ENCODE data around the gene POU2F3. TPM values are rescaled to one million over a fixed set of nuclear protein-coding genes. Genes with fewer than 3 reads are reported as not detected.
A peak's percentile ranks its signal among the peaks of the same experiment; 100 is the strongest.

The POU2F3 gene
- total RNA-seq, 1 experiment from 2014 or later = not detected

GRCh38 chr11:120352405-120352804 lies 112.5 kb downstream of the POU2F3 start:
- TF ChIP-seq TCF7L2 (IDR thresholded peaks at IDR 0.05; ENCODE audit: low read depth, low read length) = no peak
- TF ChIP-seq SIN3A (IDR thresholded peaks at IDR 0.05; ENCODE audit: borderline replicate concordance, insufficient read depth, low read depth, low read length) = no peak
- no peak for TF ChIP-seq POLR2AphosphoS5 (IDR thresholded peaks at IDR 0.05; ENCODE audit: low read depth, low read length)
- TF ChIP-seq REST (IDR thresholded peaks at IDR 0.05; ENCODE audit: insufficient read depth in 1 of 2, low read depth in 2 of 2, low read length in 1 of 2) = no peak
- in situ Hi-C loops (cut with HindIII; ENCODE audit: low pct_unique_long_range_greater_than_20kb, low sequenced_read_pairs) (no loop called here), intact Hi-C loops (cut with micrococcal nuclease; ENCODE audit: unreplicated experiment) (no loop called here)
- DNase-seq (ENCODE audit: low read depth, low spot score) = no peak
- H3K4me3 ChIP-seq (ENCODE audit: low read depth in 2 of 2, low read length in 2 of 2) = no peak overlapping the region
- CTCF ChIA-PET = no interaction called here
- no peak for ATAC-seq
- H3K27ac ChIP-seq (ENCODE audit: low read length) = no peak overlapping the region
- POLR2A ChIA-PET = no interaction called here
- peaks cover 40% of the 10 kb centered on the region for H3K4me1 ChIP-seq (ENCODE audit: control insufficient read depth, insufficient read depth, low read length)
- no peaks in the 10 kb centered on the region for H3K36me3 ChIP-seq (ENCODE audit: control insufficient read depth, insufficient read depth, low read length)
- no peaks in the 10 kb centered on the region for H3K27me3 ChIP-seq (ENCODE audit: control insufficient read depth, insufficient read depth, low read length)
- no peaks in the 10 kb centered on the region for H3K9me3 ChIP-seq (ENCODE audit: control insufficient read depth, insufficient read depth, low read depth, low read length)
- BruUV-seq (replicated peaks) = no TSS peak

GRCh38 chr11:120354068-120354467 lies 114.1 kb downstream of the POU2F3 start:
- Histone ChIP-seq H3K4me3 (ENCODE audit: low read depth in 2 of 2, low read length in 2 of 2) (no peak overlapping the region), H3K27ac (ENCODE audit: low read length) (no peak overlapping the region; the same call in 1 of the 2 replicates), H3K36me3 (ENCODE audit: control insufficient read depth, insufficient read depth, low read length) (no peaks in the 10 kb centered on the region), H3K27me3 (ENCODE audit: control insufficient read depth, insufficient read depth, low read length) (no peaks in the 10 kb centered on the region), H3K4me1 (ENCODE audit: control insufficient read depth, insufficient read depth, low read length) (peaks cover 32% of the 10 kb centered on the region), H3K9me3 (ENCODE audit: control insufficient read depth, insufficient read depth, low read depth, low read length) (no peaks in the 10 kb centered on the region)
- DNase-seq (ENCODE audit: low read depth, low spot score) = no peak
- CTCF ChIA-PET = no interaction called here
- BruUV-seq (replicated peaks) = no TSS peak
- intact Hi-C loops (cut with micrococcal nuclease; ENCODE audit: unreplicated experiment) (no loop called here), in situ Hi-C loops (cut with HindIII; ENCODE audit: low pct_unique_long_range_greater_than_20kb, low sequenced_read_pairs) (no loop called here)
- peak; percentile 57 for ATAC-seq
- POLR2A ChIA-PET = no interaction called here
- no peak for TF ChIP-seq CTCF (IDR thresholded peaks at IDR 0.05)
- no peak for TF ChIP-seq SIN3A (IDR thresholded peaks at IDR 0.05; ENCODE audit: borderline replicate concordance, insufficient read depth, low read depth, low read length)
- TF ChIP-seq POLR2AphosphoS5 (IDR thresholded peaks at IDR 0.05; ENCODE audit: low read depth, low read length) = no peak
- TF ChIP-seq TCF7L2 (IDR thresholded peaks at IDR 0.05; ENCODE audit: low read depth, low read length) = no peak
- no peak for TF ChIP-seq REST (IDR thresholded peaks at IDR 0.05; ENCODE audit: insufficient read depth in 1 of 2, low read depth in 2 of 2, low read length in 1 of 2)
